ENCODE results near the gene NSMCE1.

The NSMCE1 gene

GRCh38 chr16:27199235-27199586 is 69.4 kb downstream of the NSMCE1 start:
- no peak for DNase-seq (ENCODE audit: low read depth in 1 of 2, low spot score in 1 of 2)

- DNase-seq (ENCODE audit: low read depth in 1 of 2, low spot score in 1 of 2), result no peak
These were observed 69.9 kb downstream of the NSMCE1 start for GRCh38 chr16:27198451-27199234.

GRCh38 chr16:27197004-27197403 is 71.6 kb downstream of the NSMCE1 start:
- no peak for DNase-seq (ENCODE audit: low read depth in 1 of 2, low spot score in 1 of 2)

GRCh38 chr16:27195941-27196595 is 72.5 kb downstream of the NSMCE1 start:
- DNase-seq (ENCODE audit: low read depth in 1 of 2, low spot score in 1 of 2), result peak in 1 of 2 donors; percentile 9

- DNase-seq (ENCODE audit: low read depth in 1 of 2, low spot score in 1 of 2), result no peak
These were observed 73.4 kb downstream of the NSMCE1 start for GRCh38 chr16:27195076-27195741.

GRCh38 chr16:27193300-27193990 is 75.1 kb downstream of the NSMCE1 start:
- DNase-seq (ENCODE audit: low read depth in 1 of 2, low spot score in 1 of 2), result no peak

- DNase-seq (ENCODE audit: low read depth in 1 of 2, low spot score in 1 of 2), result no peak
These were observed 77.1 kb downstream of the NSMCE1 start for GRCh38 chr16:27191352-27191924.

- DNase-seq (ENCODE audit: low read depth in 1 of 2, low spot score in 1 of 2), result no peak
These were observed 78.2 kb downstream of the NSMCE1 start for GRCh38 chr16:27190316-27190871.

- DNase-seq (ENCODE audit: low read depth in 1 of 2, low spot score in 1 of 2), result no peak
These were observed 79.1 kb downstream of the NSMCE1 start for GRCh38 chr16:27189335-27189972.

GRCh38 chr16:27188633-27189032 is 79.9 kb downstream of the NSMCE1 start:
- no peak for DNase-seq (ENCODE audit: low read depth in 1 of 2, low spot score in 1 of 2)

GRCh38 chr16:27185776-27186130 is 82.8 kb downstream of the NSMCE1 start:
- DNase-seq (ENCODE audit: low read depth in 1 of 2, low spot score in 1 of 2), result no peak

GRCh38 chr16:27182906-27183405 is 85.6 kb downstream of the NSMCE1 start:
- DNase-seq (ENCODE audit: low read depth in 1 of 2, low spot score in 1 of 2), result no peak

- DNase-seq (ENCODE audit: low read depth in 1 of 2, low spot score in 1 of 2), result no peak
These were observed 87.4 kb downstream of the NSMCE1 start for GRCh38 chr16:27181019-27181790.

GRCh38 chr16:27179500-27180072 is 89.0 kb downstream of the NSMCE1 start:
- peak; percentile 65 to 85 for DNase-seq (ENCODE audit: low read depth in 1 of 2, low spot score in 1 of 2)

GRCh38 chr16:27177031-27177774 is 91.4 kb downstream of the NSMCE1 start:
- no peak for DNase-seq (ENCODE audit: low read depth in 1 of 2, low spot score in 1 of 2)

GRCh38 chr16:27175888-27176287 is 92.7 kb downstream of the NSMCE1 start:
- no peak for DNase-seq (ENCODE audit: low read depth in 1 of 2, low spot score in 1 of 2)

All from activated T-helper 1 cell treated with anti-CD3 and anti-CD28 coated beads, Interleukin-2, amount 50 U/mL, for 16 hours (primary cell).